Measurements from ENCODE around the gene IL37.
A peak's percentile ranks its signal among the peaks of the same experiment; 100 is the strongest.

The IL37 gene

GRCh38 chr2:112958428-112959108 is 47.6 kb downstream of the IL37 start:
- DNase-seq (ENCODE audit: low read depth), result peak; percentile 90
- TF ChIP-seq CTCF (IDR thresholded peaks at IDR 0.05; ENCODE audit: low read depth, low read length), result peak; percentile 96
- TF ChIP-seq POLR2A (IDR thresholded peaks at IDR 0.05; ENCODE audit: extremely low read depth, insufficient read length), result no peak
- no peak overlapping the region for H3K4me3 ChIP-seq (ENCODE audit: low read depth, low read length)

DNA sequence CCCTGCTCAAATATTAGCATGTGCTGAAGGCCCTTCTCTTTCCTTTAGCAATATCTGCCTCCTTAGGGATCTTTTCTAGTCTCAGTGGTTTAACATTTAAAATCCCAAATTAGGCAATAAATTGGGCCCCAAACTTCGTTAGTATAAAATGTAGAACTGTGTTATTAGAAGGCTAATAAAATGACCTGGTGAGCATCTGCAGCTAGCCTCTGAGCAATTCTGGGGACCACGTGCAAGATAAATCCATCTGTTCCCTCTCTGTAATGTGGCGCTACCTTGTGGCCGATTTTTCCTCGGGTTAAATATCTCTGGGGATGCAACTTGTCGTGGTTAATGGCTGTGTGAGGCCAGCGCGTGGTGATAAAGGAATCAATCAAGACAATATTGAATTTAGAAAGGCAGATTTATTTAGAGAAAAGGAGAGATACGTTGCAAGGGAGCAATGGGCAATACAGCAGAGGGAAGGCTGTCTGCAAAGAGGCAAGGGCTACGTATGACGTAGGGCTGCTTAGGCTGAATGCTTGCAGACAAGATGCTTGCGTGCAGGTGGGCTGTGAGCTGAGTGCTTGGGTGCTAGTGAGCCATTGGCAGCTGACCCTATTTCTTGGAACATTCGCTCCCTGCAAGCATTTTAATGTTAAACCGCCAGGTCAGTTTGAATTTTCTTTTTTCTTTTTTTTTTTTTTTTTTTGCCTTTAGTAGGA is 48.3 kb downstream of the IL37 start:
- TF ChIP-seq, protein P1, sequence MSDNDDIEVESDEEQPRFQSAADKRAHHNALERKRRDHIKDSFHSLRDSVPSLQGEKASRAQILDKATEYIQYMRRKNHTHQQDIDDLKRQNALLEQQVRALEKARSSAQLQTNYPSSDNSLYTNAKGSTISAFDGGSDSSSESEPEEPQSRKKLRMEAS (IDR thresholded peaks at IDR 0.05; ENCODE audit: low read depth, low read length), result 0 out of 2 replicates have a peak, but pooled peaks have one; percentile 28
- no peak for TF ChIP-seq MYC (IDR thresholded peaks at IDR 0.05; ENCODE audit: low read depth, low read length)
- no peak for TF ChIP-seq CTCF (IDR thresholded peaks at IDR 0.05; ENCODE audit: low read depth, low read length)
- no peak for TF ChIP-seq POLR2A (IDR thresholded peaks at IDR 0.05; ENCODE audit: extremely low read depth, insufficient read length)
- DNase-seq (ENCODE audit: low read depth), result peak; percentile 35
- no peak overlapping the region for H3K4me3 ChIP-seq (ENCODE audit: low read depth, low read length)

DNA sequence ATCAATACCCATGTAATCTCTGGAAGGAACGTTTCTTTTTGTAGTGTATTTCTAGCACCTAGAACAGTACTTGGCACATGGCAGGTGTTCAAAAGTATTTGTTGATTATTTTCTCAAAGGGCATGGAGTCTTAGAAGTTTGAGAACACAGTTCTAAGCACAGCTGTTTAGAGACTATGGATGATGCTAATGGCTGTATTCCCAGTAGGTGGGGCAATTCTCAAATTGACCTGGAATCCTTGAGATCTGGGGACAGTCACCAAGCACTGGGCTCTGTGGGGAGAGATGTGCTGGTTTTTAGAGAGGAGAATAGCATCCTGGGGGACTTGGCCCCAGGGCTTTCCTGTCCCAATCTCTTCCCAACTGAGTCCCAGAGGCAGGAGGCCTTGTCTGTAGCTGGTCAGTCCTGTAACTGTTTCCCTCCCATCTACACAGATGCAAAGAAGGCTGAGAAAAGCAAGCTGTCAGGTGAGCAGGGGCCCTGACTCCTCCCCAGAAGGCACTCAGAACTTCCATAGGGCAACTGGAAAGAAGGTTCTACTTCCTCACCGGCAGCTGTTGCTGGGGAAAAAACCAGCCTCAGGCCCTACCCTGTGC is 49.4 kb downstream of the IL37 start:
- H3K4me3 ChIP-seq (ENCODE audit: low read depth, low read length), result no peak overlapping the region
- no peak for DNase-seq (ENCODE audit: low read depth)
- peak; percentile 29 for TF ChIP-seq CTCF (IDR thresholded peaks at IDR 0.05; ENCODE audit: low read depth, low read length)
- no peak for TF ChIP-seq POLR2A (IDR thresholded peaks at IDR 0.05; ENCODE audit: extremely low read depth, insufficient read length)

DNA sequence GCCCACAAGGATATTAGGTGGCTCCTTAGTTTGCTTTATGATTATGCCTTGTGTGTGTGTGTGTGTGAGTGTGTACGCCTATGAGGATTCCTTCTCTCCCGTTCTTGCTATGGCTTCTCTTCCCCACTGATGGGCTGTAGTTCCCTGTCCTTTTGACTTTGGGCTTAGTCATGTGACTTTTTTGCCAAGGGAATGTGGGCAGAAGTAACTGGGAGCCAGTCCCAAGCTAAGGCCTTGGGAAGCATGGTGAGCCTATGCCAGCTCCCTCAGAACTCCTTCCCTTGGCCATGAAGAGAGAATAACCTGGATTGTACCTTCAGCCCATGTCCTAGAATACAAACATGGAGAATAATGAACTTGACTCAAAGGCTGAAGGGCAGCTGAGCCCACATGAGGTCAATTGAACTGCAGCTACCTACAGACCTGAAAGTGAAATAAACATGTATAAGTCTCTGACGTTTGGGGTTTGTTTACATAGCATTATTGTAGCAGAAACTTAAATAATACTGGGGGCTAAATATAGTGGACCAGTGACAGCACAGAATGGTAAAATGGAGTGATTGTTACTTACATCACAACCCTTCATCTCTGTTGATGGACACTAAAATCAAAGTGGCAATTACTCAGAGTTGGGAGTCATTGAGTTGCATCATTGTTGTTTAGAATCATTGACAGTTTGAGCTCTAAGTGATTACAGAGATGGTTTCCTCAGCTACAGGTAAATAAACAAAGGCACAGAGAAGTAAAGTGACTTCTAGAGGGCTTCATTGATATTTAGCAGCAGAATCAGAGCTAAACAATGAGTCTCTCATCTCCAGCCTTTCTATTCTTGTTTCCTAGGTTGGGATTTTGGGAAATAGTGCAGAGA is 51.6 kb downstream of the IL37 start:
- no peak overlapping the region for H3K4me3 ChIP-seq (ENCODE audit: low read depth, low read length)
- DNase-seq (ENCODE audit: low read depth), result no peak
- TF ChIP-seq MYC (IDR thresholded peaks at IDR 0.05; ENCODE audit: low read depth, low read length), result no peak
- TF ChIP-seq, protein P1 (IDR thresholded peaks at IDR 0.05; ENCODE audit: low read depth, low read length), result no peak
- TF ChIP-seq CTCF (IDR thresholded peaks at IDR 0.05; ENCODE audit: low read depth, low read length), result no peak
- no peak for TF ChIP-seq POLR2A (IDR thresholded peaks at IDR 0.05; ENCODE audit: extremely low read depth, insufficient read length)

GRCh38 chr2:112967023-112967422 is 56.1 kb downstream of the IL37 start:
- no peak for DNase-seq (ENCODE audit: low read depth)
- TF ChIP-seq, protein P1 (IDR thresholded peaks at IDR 0.05; ENCODE audit: low read depth, low read length), result no peak
- H3K4me3 ChIP-seq (ENCODE audit: low read depth, low read length), result no peak overlapping the region
